Measurements from ENCODE around the gene P2RX3. TPM values are rescaled to one million over a fixed set of nuclear protein-coding genes. Genes with fewer than 3 reads are reported as not detected.

P2RX3 gene
- total RNA-seq, 1 donor from 2014 or later, result not detected

DNA sequence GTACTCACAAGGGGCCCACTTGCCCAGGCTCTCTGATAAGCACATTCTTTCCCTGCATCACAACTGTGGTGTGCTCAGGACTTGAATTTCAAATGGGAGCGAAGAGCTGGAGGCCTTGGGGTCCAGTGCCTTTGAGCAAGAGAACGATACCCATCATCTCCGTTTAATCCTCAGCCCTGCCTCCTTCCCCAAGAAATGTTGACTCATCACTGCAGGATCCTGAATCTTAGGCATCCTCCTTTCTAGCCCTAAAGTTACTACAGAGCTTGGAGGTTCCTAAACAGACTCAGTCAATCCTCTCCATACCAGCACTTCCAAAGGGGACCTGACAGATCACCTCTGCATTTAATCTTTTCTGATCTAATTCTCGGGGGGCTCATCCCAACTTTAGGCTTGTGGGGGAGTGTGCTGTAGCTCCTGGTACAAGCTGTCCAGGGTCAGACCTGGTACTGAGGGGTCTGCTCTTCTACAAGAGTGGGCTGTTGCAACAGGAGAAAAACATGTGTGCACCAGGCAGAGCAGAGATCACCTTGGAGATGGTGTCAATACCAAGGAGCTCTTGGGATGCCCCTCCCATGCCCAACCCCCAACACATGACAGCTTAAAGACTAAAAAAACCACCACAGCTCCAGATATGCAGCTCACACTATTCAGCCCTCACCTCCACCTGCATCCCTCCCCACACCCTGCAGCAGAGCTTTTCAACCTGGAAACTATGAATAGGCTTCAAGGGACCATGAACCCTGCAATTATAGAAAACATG lies 56.2 kb downstream of the P2RX3 start:
- TF ChIP-seq, protein P1, sequence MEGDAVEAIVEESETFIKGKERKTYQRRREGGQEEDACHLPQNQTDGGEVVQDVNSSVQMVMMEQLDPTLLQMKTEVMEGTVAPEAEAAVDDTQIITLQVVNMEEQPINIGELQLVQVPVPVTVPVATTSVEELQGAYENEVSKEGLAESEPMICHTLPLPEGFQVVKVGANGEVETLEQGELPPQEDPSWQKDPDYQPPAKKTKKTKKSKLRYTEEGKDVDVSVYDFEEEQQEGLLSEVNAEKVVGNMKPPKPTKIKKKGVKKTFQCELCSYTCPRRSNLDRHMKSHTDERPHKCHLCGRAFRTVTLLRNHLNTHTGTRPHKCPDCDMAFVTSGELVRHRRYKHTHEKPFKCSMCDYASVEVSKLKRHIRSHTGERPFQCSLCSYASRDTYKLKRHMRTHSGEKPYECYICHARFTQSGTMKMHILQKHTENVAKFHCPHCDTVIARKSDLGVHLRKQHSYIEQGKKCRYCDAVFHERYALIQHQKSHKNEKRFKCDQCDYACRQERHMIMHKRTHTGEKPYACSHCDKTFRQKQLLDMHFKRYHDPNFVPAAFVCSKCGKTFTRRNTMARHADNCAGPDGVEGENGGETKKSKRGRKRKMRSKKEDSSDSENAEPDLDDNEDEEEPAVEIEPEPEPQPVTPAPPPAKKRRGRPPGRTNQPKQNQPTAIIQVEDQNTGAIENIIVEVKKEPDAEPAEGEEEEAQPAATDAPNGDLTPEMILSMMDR (IDR thresholded peaks at IDR 0.05), result no peak
- DNase-seq (no peak), ATAC-seq (no peak)
- Histone ChIP-seq H3K9me3 (no peaks in the 10 kb centered on the region), H3K36me3 (no peaks in the 10 kb centered on the region), H3K4me3 (no peak overlapping the region), H3K27me3 (ENCODE audit: low read depth) (no peaks in the 10 kb centered on the region), H3K4me1 (no peaks in the 10 kb centered on the region), H3K27ac (no peak overlapping the region)
- intact Hi-C loops (cut with DNase I), result no loop called here

DNA sequence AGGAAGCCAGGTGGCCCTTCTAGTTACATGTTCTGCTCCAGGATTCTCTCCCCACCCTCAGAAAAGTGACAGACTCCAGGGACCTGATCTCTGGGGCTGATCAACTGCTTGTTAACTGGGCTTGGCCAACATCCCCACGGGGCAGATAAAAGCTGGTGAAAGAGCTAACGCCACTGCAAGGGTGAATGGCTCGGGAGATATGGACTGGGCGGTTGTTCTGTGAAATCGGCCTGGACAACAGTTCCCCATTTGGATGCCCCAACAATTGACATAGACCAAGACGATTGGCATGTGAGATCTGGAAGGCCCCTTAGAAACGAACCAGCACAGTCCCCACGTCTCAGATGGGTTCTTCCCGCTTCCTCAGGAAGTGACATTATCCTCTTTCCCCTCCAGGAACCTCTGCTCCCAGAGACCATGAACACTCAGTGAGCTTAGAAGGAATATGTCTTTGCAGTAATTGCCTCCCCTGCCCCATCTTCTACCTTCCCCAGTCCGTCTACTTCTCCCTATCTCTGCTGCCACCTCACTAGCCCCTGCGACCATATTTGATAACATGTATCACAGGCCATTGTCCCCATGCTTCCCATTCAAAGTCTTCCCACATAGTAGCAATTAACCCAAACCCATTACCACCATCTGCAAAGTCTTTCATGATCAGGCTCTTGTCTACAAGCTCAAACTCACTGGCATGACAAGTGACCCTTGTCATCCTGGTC lies 57.9 kb downstream of the P2RX3 start:
- no peak for ATAC-seq
- TF ChIP-seq, protein P1 (IDR thresholded peaks at IDR 0.05), result no peak
- Histone ChIP-seq H3K27me3 (ENCODE audit: low read depth) (no peaks in the 10 kb centered on the region), H3K4me1 (no peaks in the 10 kb centered on the region), H3K9me3 (no peaks in the 10 kb centered on the region), H3K27ac (no peak overlapping the region), H3K4me3 (no peak overlapping the region), H3K36me3 (no peaks in the 10 kb centered on the region)
- intact Hi-C loops (cut with DNase I), result no loop called here
- no peak for DNase-seq

DNA sequence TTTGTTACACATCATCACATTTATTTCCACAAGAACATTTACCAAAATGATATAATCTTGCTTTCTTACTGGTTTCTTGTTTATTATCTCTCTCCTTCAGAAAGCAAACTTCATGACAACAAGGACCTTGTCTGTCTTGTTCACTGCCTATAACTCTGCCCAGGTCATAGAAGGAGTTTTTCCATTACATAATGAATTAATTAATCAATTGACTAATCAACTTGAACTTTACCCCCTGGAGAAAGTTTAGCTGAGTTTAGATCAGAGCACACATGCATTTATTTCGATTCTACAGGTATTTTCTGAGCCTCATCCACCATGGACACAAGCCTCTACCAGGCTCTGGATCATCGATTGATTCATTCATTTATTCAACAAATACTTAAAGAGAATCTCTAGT lies 58.6 kb downstream of the P2RX3 start:
- Histone ChIP-seq H3K4me3 (no peak overlapping the region), H3K27me3 (ENCODE audit: low read depth) (no peaks in the 10 kb centered on the region), H3K36me3 (no peaks in the 10 kb centered on the region), H3K4me1 (no peaks in the 10 kb centered on the region), H3K27ac (no peak overlapping the region), H3K9me3 (no peaks in the 10 kb centered on the region)
- TF ChIP-seq, protein P1 (IDR thresholded peaks at IDR 0.05), result no peak
- ATAC-seq, result no peak
- DNase-seq, result no peak
- intact Hi-C loops (cut with DNase I), result no loop called here

DNA sequence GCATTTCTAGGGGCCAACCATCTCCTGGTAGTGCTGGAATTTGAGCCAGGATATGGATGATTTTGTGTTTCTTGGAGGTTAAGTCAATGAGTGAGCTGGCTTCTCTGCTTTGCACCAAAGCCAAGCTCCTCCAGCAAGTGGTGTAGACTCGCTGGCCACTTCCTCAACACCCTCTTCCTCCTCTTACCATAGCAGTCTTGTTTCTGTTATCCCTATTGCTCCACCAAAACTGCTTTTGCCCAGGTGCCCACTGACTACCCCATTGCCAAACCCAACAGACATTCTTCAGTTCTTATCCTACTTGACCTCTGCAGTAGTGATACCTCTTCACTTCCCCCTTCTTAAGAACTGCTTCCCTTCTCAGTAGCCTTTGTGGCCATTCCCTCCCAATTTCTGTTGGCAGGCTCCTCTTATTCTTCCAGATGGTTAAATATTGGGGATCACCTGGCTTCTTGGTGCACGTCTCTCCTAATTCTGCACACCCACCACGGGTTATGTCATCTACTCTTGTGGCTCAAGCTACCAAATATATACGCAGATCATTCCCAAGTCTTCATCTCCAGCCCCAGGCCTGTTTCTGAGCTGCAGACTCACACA lies 59.3 kb downstream of the P2RX3 start:
- ATAC-seq (no peak), DNase-seq (no peak)
- TF ChIP-seq, protein P1 (IDR thresholded peaks at IDR 0.05), result no peak
- no peaks in the 10 kb centered on the region for H3K27me3 ChIP-seq (ENCODE audit: low read depth)
- H3K4me1 ChIP-seq, result no peaks in the 10 kb centered on the region
- no peaks in the 10 kb centered on the region for H3K36me3 ChIP-seq
- no peak overlapping the region for H3K4me3 ChIP-seq
- H3K9me3 ChIP-seq, result no peaks in the 10 kb centered on the region
- intact Hi-C loops (cut with DNase I), result no loop called here
- no peak overlapping the region for H3K27ac ChIP-seq

DNA sequence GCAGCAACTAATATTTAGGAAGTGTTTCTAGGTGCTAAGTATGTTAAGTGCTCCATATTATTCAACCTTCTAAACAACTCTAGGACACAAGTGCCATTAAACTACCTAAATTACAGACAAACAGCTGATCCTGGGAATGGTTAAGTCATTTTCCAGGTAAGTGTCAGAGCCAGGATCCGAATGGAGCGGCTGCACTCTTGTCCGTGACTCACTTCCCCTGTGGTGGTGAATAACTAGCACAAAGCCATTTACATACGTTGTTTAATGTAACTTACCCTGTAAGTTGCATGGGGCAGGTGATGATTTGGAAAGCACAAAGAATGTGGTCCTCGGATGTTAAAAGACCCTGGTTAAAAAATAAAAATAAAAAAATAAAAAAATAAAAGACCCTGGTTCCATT lies 61.1 kb downstream of the P2RX3 start:
- Histone ChIP-seq H3K4me1 (no peaks in the 10 kb centered on the region), H3K9me3 (no peaks in the 10 kb centered on the region), H3K36me3 (no peaks in the 10 kb centered on the region), H3K4me3 (no peak overlapping the region), H3K27ac (no peak overlapping the region), H3K27me3 (ENCODE audit: low read depth) (no peaks in the 10 kb centered on the region)
- DNase-seq (no peak), ATAC-seq (no peak)
- TF ChIP-seq, protein P1 (IDR thresholded peaks at IDR 0.05), result no peak
- intact Hi-C loops (cut with DNase I), result no loop called here
